ENCODE data around the gene CROCC.
"Not testable (repeated sequence)": the region's sequence is repeated elsewhere in the genome, so short reads cannot be mapped to it uniquely, and the experiment has no call there.

CROCC gene

GRCh38 chr1:16888860-16889816, 32.6 kb upstream of the CROCC start:
- no peak for ATAC-seq
- TF ChIP-seq POU6F1 (CRISPR knock-in tag; IDR thresholded peaks at IDR 0.05; ENCODE audit: borderline replicate concordance, low read depth) (no peak), CSRNP3 (CRISPR knock-in tag; IDR thresholded peaks at IDR 0.05) (no peak), PATZ1 (CRISPR knock-in tag; IDR thresholded peaks at IDR 0.05; ENCODE audit: borderline replicate concordance) (no peak), TSHZ2 (CRISPR knock-in tag; IDR thresholded peaks at IDR 0.05) (no peak), ESRRG (CRISPR knock-in tag; IDR thresholded peaks at IDR 0.05) (no peak), BACH2 (CRISPR knock-in tag; IDR thresholded peaks at IDR 0.05; ENCODE audit: borderline replicate concordance) (no peak), TCF4 (CRISPR knock-in tag; IDR thresholded peaks at IDR 0.05; ENCODE audit: borderline replicate concordance) (no peak), PPARA (CRISPR knock-in tag; IDR thresholded peaks at IDR 0.05; ENCODE audit: borderline replicate concordance) (no peak), ISL1 (CRISPR knock-in tag; IDR thresholded peaks at IDR 0.05) (no peak), GLIS3 (CRISPR knock-in tag; IDR thresholded peaks at IDR 0.05) (no peak), CSDC2 (CRISPR knock-in tag; IDR thresholded peaks at IDR 0.05) (no peak), SNAI2 (CRISPR knock-in tag; IDR thresholded peaks at IDR 0.05) (no peak)

GRCh38 chr1:16890539-16891021, 31.2 kb upstream of the CROCC start:
- ATAC-seq = not testable (repeated sequence)

GRCh38 chr1:16891057-16891456, 30.7 kb upstream of the CROCC start:
- not testable (repeated sequence) for ATAC-seq

GRCh38 chr1:16892978-16893525, 28.7 kb upstream of the CROCC start:
- not testable (repeated sequence) for ATAC-seq

- ATAC-seq = not testable (repeated sequence)
Measured at GRCh38 chr1:16893796-16894195, 27.9 kb upstream of the CROCC start.

- not testable (repeated sequence) for ATAC-seq
Measured at GRCh38 chr1:16894338-16894737, 27.4 kb upstream of the CROCC start.

GRCh38 chr1:16895233-16895597, 26.5 kb upstream of the CROCC start:
- not testable (repeated sequence) for ATAC-seq

All from SK-N-SH treated with all-trans-retinoic acid at 6 μM for 48 hours (cell line).